Choroid plexus epithelial cell (primary cell): ENCODE measurements around the gene MFSD11.
A peak's percentile ranks its signal among the peaks of the same experiment; 100 is the strongest.
"Not testable (repeated sequence)": the region's sequence is repeated elsewhere in the genome, so short reads cannot be mapped to it uniquely, and the experiment has no call there.

Experiments
- DNase-seq: peaks from one replicate; pipeline ENCODE4 v3.0.0-alpha.2; 2010; ENCODE audit warnings: low read depth
- H3K4me3 ChIP-seq: 2 replicates; pipeline ENCODE4 v1.5.1; 2011; ENCODE audit warnings: low read depth, mild to moderate bottlenecking, control low read depth, low read length, moderate library complexity
- TF ChIP-seq, protein P1 (sequence below): conservative IDR thresholded peaks from 2 replicates; pipeline ENCODE4 v1.5.1; 2011; ENCODE audit warnings: low read depth, mild to moderate bottlenecking, control low read depth, inconsistent platforms, low read length, moderate library complexity

Gene MFSD11

DNA sequence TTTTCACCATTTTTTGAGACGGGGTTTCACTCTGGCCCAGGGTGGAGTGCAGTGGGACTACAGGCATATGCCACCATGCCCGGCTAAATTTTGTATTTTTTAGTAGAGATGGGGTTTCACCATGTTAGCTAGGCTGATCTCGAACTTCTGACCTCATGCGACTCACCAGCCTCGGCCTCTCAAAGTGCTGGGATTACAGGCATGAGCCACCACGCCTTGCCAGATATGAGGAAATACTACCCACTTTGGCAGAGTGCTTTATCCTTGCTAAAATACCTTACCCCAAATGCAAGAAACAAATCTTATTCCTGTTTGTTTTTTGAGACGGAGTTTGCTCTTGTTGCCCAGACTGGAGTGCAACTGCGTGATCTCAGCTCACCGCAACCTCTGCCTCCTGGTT lies 67.4 kb downstream of the MFSD11 start:
- TF ChIP-seq, protein P1, sequence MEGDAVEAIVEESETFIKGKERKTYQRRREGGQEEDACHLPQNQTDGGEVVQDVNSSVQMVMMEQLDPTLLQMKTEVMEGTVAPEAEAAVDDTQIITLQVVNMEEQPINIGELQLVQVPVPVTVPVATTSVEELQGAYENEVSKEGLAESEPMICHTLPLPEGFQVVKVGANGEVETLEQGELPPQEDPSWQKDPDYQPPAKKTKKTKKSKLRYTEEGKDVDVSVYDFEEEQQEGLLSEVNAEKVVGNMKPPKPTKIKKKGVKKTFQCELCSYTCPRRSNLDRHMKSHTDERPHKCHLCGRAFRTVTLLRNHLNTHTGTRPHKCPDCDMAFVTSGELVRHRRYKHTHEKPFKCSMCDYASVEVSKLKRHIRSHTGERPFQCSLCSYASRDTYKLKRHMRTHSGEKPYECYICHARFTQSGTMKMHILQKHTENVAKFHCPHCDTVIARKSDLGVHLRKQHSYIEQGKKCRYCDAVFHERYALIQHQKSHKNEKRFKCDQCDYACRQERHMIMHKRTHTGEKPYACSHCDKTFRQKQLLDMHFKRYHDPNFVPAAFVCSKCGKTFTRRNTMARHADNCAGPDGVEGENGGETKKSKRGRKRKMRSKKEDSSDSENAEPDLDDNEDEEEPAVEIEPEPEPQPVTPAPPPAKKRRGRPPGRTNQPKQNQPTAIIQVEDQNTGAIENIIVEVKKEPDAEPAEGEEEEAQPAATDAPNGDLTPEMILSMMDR, result no peak
- no peak overlapping the region for H3K4me3 ChIP-seq
- DNase-seq, result peak; percentile 17

DNA sequence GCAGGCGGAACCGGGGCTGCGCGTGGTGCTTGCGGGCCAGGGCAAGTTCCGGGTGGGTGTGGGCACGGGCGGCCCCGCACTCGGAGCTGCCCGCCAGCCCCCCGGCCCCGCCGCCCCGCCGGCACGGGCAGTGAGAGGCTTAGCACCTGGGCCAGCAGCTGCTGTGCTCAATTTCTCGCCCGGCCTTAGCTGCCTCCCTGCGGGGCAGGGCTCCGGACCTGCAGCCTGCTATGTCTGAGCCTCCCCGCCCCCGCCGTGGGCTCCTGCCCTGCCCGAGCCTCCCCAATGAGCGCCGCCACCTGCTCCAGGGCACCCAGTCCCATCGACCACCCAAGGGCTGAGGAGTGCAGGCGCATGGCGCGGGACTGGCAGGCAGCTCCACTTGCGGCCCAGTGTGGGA lies 68.2 kb downstream of the MFSD11 start:
- H3K4me3 ChIP-seq, DNase-seq: not testable (repeated sequence)

DNA sequence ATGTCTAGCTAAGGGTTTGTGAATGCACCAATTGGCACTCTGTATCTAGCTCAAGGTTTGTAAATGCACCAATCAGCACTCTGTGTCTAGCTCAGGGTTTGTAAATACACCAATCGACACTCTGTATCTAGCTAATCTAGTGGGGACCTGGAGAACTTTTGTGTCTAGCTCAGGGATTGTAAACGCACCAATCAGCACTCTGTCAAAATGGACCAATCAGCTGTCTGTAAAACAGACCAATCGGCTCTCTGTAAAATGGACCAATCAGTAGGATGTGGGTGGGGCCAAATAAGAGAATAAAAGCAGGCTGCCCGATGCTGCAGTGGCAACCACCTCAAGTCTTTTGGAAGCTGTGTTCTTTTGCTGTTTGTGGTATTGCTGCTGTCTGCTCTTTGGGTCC lies 68.8 kb downstream of the MFSD11 start:
- not testable (repeated sequence) for DNase-seq

DNA sequence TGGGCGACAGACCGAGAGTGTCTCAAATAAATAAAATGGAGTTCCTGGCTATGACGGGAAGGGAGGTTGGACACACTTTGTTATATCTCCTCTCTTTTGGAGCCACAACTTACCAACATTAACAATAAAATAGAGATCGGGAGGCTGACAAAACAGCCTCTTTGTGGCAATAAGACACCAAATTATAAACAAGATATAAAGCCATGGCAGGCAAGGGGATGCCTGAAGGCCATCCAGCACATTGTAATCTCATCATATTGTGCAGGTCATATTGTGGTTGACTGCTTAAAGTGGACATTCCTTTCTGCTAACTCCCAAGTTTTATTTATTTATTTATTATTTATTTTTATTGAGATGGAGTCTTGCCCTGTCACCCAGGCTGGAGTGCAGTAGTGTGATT lies 70.4 kb downstream of the MFSD11 start:
- DNase-seq, result peak; percentile 6
- H3K4me3 ChIP-seq, result no peak overlapping the region
- TF ChIP-seq, protein P1, result no peak

More for the DNA sequence above, 68.8 kb downstream of the MFSD11 start:
- not testable (repeated sequence) for H3K4me3 ChIP-seq

DNA sequence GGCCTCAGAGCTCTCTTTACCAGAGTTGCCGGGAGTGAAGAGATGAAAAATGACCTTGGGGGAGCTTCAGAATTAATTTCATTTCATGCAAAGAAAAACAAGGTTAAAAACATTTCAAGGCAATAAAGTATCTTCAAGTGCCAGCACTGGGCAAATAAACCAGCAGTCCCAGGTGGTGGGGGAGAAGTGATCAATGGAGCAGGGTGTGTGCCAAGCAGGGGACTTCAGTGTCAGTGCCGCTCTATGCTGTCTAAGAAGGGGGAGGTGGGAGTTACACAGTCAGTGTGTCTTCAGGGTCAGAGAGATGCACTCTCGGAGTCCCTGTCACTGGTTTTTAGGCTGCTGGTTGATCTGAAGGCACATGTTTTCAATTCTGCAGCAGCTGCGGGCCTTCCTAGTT lies 73.0 kb downstream of the MFSD11 start:
- no peak for DNase-seq
- H3K4me3 ChIP-seq, result no peak overlapping the region

DNA sequence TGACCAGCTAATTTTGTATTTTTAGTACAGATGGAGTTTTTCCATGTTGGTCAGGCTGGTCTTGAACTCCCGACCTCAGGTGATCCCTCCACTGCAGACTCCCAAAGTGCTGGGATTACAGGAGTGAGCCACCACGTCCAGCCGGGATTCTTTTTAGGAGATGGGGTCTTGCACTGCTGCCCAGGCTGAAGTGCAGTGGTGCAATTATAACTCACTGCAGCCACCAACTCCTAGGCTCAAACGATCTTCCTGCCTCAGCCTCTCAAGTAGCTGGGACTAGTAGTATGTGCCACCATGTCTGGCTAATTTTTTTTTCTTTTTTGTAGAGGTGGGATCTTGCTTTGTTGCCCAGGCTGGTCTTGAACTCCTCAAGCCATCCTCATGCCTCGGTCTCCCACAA lies 73.9 kb downstream of the MFSD11 start:
- DNase-seq, result no peak
- TF ChIP-seq, protein P1, result no peak
- no peak overlapping the region for H3K4me3 ChIP-seq

More for the DNA sequence above, 73.0 kb downstream of the MFSD11 start:
- TF ChIP-seq, protein P1, result no peak

DNA sequence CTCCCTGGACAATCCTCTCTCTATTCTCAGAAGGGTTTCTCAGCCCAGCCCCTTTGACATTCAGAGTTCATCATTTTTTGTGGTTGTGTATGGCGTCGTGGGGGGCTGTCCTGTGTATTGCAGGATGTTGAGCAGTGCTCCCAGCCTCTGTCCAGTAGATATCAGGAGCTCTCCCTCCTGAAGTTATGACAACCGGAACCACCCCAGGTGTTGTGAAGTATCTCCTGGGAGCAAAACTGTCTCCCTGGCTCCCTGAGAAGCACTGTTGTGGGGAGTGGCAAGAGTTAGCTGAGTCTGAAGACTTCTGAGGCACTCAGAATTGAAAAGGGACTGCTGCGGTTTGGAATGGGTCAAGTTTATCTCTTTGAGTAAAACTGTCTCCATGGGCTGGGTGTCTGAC lies 74.3 kb downstream of the MFSD11 start:
- H3K4me3 ChIP-seq, result no peak overlapping the region
- TF ChIP-seq, protein P1, result no peak
- DNase-seq, result peak; percentile 4

DNA sequence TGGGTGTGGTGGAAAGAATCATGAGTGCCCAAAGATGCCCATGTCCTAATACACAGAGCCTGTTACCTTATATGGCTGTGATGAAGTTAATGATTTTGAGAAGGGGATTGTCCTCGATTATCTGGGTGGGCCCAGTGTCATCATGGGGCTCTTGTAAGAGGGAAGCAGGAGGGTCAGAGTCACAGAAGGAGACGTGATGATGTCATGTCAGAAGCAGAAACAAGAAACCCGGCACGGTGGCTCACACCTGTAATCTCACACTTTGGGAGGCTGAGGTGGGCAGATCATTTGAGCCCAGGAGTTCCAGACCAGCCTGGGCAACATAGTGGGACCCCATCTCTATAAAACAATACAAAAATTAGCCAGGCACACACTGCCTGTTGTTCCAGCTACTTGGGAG lies 75.0 kb downstream of the MFSD11 start:
- no peak overlapping the region for H3K4me3 ChIP-seq
- TF ChIP-seq, protein P1, result no peak
- no peak for DNase-seq

DNA sequence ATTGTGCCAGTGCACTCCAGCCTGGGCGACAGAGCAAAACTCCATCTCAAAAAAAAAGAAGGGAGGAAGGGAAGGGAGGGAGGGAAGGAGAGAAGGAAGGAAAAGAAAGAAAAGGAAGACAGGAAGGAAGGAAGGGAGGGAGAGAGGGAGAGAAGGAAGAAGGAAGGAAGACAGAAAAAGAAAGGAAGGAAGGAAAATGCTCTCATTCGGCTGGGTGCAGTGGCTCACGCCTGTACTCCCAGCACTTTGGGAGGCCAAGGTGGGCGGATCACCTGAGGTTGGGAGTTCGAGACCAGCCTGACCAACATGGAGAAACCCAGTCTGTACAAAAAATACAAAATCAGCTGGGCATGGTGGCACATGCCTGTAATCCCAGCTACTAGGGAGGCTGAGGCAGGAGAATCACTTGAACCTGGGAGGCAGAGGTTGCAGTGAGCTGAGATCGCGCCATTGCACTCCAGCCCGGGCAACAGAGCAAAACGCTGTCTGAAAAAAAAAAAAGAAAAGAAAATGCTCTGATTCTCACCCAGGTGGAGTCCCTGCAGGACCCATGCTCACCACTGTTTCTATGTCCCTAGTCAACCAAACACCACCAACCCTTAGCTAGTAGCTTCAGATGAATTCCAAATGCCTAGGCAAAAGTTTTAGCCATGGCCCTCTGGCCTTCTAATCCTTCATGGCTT lies 78.1 kb downstream of the MFSD11 start:
- not testable (repeated sequence) for DNase-seq

More for the DNA sequence above, 78.1 kb downstream of the MFSD11 start:
- not testable (repeated sequence) for H3K4me3 ChIP-seq
